Measurements from ENCODE around the gene SMIM38. TPM values are rescaled to one million over a fixed set of nuclear protein-coding genes. Genes with fewer than 3 reads are reported as not detected.
A peak's percentile ranks its signal among the peaks of the same experiment; 100 is the strongest.

SMIM38 gene
- 1.4 and 1.5 TPM in 2 replicates for polyA plus RNA-seq (2014; cell fraction: cytosol; rRNA removed)
- 2.9 and 3.0 TPM in 2 replicates for polyA plus RNA-seq (2014; cell fraction: nucleus; rRNA removed)

DNA sequence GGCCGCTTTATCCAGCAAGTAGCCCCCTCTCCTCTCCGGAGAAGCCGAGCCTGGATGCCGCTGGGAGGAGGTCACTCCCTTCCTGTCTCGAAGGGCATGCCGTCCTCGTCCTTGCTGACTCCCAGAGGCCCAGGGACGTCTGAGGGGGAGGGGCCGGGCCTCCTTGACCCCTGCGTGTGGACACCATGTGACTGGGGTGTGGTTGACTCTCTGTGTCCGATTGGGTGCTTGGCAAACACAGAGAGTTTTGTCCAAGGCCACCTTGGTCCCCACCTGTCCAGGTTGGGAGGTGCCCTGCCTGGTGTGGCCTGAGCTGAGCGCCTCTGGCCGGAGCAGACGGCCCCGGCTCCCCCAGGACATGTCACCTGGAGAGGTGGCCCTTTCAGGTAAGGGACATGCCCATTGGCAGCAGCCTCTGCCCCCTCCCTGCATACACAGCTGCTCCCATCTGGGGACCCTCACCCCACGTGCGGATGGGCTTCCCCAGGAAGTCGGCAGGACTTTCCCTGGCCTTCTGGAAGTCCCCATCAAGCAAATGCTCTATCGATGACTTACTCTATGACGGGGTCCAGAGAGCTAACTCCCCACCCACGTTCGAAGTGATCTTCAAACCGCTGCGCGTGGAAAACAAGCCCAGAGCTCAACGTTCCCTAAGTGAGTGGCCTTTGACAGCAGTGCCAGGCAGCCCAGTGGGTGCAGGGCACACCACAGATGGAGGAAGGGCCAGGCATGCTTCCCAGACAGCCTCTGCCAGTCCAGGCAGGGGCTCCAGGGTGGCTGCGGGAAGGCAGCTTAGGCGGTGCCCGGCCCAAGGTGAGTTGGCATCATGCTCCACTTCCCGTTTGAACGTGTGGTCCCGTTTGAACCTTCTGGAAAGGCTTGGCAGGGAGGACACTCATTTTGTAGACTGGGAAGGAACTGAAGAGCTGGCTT is at the start of gene SMIM38:
Gene SMIM38, plus strand, starts transcription at position 634 of the 933 bp plus-strand sequence. CDS start 1,912 bp downstream, outside the sequence.
- no peak for DNase-seq (ENCODE audit: low spot score)

DNA sequence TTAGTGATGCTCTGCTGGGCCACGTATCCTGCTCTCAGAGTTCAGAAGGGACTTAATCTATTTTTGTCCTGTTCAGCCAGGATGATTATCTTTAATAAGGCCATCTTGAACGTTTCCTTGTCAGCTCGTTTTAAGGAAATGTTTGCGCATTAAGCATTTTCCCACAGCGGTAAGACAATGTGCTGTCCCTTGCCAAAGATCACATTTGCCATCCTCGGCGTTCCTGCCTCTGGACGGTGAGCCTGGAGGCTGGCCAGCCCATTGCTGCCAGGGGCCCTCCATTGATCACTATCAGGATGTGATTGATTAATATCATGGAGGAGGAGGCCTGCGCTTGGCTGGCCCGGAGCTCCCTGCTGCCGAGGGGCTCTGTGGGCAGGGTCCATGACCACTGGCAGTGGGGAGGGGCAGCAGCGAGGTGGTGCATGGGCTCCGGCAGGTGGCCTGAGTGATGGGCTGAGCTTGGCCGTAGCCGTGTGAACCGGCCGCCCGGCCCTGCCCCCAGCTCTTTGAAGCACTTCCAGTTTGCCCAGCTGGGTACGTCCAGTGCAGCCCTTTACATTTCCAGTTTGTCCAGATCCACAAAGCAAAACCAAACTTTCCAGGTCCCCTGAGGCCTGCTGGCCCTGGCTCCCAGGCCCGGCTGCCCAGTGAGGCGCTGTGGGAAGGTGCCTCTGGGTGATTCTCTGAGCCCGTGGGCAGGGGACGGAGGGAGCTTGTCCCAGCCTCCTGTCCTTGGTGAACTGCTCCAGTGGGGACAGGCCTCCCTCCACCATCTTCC is 49.5 kb upstream of the SMIM38 start:
- peak; percentile 89 for DNase-seq (ENCODE audit: low spot score)

DNA sequence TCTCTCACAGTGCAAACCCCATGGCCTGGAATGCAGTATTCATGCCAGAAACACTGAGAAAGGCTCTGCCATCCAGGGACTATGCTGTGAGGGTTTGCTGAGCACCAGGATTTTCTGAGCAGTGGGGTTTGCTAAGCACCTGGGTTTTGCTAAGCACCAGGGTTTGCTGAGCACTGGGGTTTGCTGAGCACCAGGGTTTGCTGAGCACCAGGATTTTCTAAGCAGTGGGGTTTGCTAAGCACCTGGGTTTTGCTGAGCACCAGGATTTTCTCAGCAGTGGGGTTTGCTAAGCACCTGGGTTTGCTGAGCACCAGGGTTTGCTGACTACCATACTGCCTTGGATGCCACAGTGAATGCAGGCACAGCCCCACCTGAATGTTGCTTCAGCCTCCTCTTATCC is 48.3 kb upstream of the SMIM38 start:
- DNase-seq (ENCODE audit: low spot score): no peak

DNA sequence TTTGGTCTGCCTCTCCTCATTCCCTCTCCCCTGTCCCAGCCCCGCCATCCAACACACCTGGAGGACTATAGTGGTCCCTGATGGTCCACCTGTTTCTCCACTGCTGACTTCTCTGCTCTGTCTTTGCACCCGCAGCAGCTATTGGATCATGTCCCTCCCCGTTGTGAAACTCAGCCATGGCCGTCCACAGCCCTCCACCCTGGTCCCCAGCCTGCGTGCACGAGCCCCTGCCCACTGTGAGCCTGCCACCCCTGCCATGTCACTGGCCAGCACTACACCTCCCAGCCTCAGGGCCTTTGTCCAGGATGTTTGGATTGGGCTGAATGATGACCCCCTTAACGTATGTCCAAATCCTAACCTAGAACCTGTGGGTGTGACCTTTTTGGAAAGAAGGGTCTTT is 47.7 kb upstream of the SMIM38 start:
- no peak for DNase-seq (ENCODE audit: low spot score)

DNA sequence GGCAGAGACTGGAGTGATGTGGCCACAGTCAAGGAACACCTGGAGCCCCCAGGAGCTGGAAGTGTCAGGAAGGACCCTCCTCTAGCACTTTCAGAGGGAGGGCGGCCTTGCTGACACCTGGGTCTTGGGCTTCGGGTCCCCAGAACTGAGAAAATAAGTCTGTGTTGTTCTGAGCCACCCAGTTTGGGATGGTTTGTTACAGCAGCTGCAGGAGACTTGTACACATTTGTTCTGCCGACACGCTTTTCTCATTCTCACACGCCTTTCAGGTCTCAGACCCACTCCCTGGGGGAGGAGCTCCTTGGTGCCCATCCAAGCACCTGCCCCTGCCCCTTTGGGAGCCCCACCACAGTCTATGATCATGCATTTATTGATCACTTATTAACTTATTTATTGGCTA is 47.2 kb upstream of the SMIM38 start:
- DNase-seq (ENCODE audit: low spot score): no peak

DNA sequence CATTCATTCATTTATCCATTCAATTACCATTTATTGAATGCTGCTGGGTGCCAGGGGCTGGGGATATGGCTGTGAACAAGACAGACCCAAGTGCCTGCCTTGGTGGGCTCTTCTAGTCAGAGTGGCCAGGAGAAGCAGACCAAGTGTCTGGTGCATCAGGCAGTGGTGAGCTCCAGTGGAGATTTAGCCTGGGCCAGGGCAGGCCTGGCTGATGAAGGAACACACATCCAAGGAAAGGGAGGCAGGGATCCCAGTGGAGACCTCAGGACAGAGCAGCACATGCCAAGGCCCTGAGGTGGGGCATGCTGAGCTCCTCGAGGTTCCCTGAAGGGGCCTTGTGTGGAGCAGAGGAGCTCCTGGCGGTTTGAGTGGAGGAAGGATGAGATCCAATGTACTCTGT is 46.6 kb upstream of the SMIM38 start:
- DNase-seq (ENCODE audit: low spot score): no peak

DNA sequence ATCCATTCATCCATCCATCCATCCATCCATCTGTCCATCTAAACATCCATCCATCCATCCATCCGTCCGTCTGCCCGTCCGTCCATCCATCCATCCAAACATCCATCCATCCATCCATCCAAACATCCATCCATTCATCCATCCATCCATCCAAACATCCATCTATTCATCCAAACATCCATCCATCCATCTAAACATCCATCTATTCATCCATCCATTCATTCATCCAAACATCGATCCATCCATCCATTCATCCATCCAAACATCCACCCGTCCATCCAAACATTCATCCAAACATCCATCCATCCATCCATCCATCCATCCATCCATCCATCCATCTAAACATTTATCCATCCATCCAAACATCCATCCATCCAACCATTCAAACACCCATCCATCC is 45.3 kb upstream of the SMIM38 start:
- DNase-seq (ENCODE audit: low spot score): no peak

DNA sequence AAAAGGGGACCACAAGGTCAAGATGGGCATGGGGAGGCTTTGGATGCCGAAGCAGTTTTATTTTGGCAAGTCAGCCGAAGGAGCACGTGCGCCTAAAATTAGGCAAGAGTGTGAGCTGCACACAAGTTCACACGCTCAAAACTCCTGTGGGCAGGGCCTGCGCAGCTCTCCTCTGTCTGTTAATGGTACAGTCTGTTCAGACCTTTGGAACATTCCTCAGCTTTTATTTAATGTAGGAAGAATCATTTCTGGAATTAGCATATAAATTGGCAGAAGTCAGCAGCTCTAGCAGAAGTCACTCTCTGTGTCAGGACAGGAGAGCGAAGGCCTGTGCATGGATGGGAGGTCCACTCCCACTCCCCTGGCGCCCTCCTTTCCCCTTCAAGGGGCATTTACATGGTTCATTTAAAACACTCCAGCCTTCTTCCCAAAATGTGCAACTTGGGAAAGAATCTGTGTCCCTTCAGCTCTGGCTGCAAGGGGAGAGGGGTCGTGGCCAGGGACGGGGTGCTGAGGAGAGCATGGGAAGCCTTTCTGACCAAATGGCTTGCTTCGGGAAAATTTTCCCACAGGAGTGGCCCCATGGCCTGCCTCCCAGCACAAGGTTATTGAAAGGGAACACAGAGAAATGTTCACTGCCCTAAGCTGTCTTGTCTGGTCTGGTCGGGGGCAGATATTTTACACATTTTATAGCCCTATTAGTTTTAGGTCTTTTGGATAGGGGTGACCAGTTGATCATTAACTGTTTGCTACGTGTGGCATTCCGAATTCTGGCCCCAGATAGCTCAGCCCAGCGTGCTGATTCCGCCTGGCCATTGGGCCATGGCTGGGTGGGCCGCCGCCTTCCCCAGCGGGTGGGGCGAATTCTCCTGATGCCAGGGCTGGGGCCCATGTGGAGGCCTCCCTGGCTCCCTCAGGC is 43.9 kb upstream of the SMIM38 start:
- no peak for DNase-seq (ENCODE audit: low spot score)

DNA sequence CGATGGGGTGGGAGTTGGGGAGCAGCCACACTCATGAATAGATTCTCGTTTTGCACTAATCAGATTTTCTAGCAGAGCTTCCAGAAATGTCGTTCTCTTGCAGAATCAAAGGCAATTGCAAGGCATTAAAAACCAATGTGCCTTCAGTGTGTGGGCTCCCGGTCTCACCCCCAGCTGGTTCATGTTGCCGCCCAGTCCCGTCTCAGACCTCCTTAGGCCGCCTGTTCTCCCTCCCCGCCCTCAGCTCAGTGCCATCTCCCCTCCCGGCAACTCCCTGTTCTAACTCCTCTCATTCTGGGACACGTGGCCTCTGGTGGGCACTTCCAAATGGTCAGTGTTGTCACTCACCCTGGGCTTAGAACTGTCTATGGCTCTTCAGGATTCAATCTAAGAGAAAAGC is 42.5 kb upstream of the SMIM38 start:
- DNase-seq (ENCODE audit: low spot score): no peak

DNA sequence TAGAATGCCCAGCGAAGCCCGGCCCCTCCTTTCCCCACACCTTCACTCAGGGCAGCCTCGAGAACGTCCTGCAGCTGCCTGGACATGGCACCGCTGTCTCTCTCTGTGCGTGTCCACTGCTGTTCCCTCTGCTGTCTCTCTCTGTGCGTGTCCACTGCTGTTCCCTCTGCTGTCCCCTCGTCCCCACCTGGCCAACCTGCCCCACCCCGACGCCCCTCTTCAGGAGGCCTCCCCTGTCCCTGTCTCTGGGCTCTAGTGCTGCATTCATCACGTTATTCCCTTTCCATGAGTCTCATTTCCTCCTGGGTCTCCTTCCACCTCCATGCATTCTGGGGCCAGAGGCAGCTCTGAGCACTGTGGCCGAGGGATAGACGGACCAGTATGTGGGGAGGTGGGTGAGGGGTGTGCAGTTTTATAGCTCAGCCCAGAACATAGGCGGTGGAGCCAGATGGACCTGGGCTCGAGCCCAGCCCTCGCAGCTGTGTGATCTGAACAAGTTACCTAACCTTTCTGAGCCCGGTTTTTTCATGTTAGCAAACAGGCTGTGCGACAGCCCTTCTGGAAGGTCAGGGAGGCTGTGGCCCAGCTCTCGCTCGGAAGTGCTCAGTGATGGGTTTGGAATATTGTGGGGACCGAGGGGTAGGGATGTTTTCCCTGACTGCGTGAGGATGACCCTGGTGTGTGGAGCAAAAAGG is 41.9 kb upstream of the SMIM38 start:
- DNase-seq (ENCODE audit: low spot score): no peak

DNA sequence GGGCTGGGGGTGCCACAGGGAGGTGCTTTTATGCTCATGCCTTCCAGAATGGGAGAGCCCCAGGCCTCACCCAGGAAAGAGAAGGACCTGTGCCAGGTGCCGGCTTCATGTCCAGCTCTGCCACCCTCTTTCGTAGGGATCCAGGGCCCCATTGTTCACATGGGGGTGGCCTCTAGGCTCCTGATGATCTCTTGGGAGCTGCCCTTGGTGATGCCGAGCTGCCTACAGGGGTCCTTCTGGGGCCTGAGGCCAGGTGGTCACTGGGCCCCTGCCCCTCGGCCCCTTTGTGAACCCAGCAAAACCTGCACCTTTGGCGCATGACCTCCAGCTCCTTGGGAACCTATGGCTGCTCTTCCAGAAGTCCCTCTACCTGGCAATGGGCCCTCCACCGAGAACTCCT is 41.4 kb upstream of the SMIM38 start:
- DNase-seq (ENCODE audit: low spot score): no peak

DNA sequence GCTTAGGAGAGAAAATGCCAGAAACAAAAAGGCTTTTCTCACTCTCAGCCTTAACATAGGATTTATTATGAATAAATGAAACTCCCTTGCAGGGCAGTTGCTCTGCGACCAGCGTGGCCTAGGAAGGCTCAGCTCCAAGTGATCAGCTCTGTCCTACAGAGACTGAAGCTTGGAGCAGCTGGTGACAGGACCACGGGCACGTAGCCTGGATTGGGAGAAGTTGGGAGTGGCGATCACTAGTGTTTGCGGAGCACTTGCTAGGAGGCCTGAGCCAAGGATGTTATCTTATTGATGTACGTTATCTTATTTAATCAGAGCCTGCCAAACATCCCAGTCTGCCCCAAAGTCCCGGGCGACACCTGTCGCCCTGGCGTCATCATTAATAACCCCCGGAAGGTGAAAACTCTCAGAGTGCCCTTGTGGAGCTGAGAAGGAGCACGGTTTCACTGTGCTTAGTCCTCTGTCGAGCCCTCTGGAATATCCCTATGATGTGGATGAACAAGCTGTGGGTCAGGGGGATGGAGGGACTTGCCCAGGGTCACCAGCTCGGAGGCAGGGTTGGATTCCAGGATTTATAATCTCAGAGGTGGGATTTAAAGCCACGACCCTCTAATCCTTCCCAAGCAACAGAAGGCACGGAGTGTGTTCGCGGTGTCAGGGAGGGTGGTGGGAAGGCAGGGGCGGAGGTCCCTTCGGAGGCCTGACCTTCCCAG is 40.8 kb upstream of the SMIM38 start:
- peak; percentile 58 for DNase-seq (ENCODE audit: low spot score)

DNA sequence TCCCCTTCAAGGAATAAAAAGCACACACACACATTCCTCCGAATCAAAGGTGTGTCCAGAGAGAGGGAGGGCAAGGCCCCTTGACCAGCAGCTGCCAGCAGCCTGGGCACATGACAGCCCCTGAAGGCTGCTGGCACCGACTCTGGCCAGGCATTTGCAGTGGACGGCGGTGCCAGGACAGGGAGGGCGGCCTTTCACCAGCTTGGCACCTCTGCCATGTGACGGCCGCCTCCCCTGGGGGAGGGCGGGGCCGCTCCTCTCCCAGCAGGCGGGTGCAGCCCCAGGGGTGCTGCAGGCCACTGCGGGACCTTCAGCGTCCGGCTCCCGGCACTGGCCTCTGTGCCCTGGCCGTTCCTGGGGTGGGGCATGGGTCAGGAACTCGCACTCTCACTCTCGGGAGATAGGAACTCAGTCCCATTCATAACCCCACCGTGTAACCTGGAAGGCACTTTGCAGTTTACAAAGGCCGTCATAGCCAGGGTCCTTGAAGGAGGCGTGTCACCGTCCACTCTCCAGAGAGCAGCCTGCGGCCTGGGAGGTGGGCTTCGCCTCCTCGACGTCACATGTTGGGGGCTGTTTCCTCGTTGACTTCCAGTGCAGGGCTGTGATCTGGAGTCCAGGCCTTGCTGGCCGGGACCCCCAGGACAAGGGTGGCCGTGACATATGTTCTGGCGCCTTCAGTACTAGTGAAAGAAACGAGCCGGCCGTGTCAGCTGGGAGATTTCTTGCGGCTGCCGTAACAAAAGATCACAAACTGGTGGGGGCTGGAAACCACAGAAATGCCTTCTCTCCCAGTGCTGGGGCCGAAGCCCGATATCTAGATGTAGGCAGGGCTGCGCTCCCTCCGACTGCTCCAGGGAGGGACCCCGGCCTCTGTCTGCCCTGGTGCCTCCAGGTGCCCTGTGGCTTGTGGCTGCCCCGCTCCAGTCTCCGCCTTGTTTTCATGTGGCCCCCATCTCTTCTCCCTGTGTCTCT is 39.9 kb upstream of the SMIM38 start:
- no peak for DNase-seq (ENCODE audit: low spot score)

DNA sequence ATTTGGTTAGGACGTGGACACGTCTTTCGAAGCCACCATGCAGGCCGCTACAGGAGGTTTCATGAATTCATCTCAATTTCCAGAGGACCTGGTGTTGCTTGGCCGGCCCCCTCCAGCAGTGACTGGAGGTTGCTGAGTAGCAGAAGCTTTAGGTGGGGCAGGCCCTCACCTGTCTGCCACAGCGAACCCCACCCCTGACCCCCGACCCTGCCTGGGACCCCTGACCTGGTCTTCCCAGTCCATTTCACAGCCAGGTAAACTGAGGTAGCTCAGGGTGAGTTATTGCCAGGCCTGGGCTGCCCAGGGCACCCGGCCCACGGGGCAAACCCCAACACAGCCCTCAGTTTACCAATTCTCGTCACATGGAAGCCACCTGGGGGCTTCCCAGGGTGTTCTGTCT is 39.1 kb upstream of the SMIM38 start:
- DNase-seq (ENCODE audit: low spot score): no peak

DNA sequence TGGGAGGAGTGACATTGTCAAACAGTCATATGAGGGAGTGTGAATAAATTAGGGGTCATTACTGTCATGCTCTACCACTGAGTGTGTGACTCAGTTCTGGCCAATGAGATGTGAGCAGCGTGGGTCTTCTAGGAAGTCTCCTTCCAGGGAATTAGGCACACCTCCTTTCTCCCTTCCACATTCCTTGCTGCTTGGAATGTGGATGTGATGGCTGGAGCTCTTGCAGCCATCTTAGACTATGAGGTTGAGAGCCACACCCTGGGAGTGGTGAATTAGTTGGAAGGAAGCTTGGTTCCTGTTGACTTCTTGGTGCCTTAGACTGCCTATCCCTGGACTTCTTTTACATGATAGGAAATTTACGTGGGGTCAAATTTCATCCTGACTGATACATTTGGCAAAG is 36.5 kb upstream of the SMIM38 start:
- DNase-seq (ENCODE audit: low spot score): no peak

DNA sequence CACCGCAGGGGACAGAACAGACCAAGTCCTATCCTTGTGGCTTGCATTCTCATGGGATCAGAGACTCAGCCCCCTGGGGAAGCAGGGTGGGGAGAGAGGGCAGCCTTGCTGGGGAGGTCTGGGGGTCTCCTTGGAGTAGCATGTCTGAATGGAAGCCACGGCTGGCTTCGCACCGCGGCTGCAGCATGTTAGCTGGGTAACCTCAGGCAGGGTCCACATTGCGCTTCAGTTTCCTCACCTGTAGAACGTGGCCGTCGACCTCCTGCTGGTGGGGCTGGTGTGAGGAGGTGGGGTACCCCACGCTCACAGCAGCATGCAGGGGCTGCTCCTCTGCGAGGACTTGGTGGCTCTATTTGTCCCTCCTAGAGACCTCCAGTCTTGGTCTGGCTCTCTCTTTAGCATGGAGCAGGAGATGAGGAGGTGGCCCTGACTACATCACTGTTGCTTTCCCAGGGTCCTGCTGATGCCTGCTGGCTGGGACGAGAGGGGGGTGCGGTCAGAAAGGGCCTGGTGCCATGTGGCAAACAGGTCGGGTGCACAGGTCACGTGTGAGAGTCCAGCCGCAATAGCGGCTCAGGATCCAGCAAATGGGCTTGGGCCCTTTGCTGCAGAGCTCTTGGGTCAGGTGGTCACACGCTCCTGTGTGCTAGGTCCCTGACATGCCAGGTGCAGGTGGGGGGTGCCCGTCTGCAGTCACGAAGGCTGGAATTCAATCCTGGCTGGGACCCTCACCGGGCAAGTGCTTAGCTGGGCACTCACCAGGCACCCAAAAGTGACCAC is 35.4 kb upstream of the SMIM38 start:
- DNase-seq (ENCODE audit: low spot score): no peak

DNA sequence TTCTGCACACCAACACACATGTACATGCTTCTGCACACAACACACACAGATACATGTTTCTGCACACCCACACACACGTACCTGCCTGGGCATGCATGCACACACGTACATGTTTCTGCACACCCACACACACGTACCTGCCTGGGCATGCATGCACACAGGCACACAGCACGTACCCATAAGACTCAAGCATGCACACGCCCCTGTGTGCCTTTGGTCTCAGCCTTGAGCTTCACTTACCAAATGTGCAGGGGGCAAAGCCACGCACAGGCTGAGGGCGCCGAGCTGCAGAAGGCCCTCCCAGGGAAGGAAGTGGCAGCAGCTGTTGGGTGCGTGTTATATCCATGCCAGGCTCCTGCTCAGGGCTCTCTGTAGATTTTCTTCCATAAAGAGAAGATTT is 34.7 kb upstream of the SMIM38 start:
- no peak for DNase-seq (ENCODE audit: low spot score)
